G401 (cell line): ENCODE data around the gene MIS18A. TPM values are rescaled to one million over a fixed set of nuclear protein-coding genes. Genes with fewer than 3 reads are reported as not detected.

Source experiments
- total RNA-seq: library from RNA; depleted of rRNA; stranded (reverse); fragments of >200 nt; shearing (Covaris generic); gene quantifications from 2 replicates; pipeline ENCODE4 v1.2.3, GENCODE V29; 2014; rRNA removed

The MIS18A gene
- total RNA-seq, 1 experiment from 2014 or later: 46.0 TPM

Other genes with a start within 250 kb of the MIS18A start
- gene MRAP, start 19.8 kb upstream of the MIS18A start, total RNA-seq: not detected in 2 replicates
- 12.6 and 20.9 TPM in 2 replicates for gene URB1, start 114.0 kb upstream of the MIS18A start, total RNA-seq
- gene EVA1C, start 133.7 kb upstream of the MIS18A start, total RNA-seq: 2.3 TPM in 1 of 2 replicates, not detected in the other